Activated naive CD4-positive, alpha-beta T cell treated with anti-CD3 and anti-CD28 coated beads, Interleukin-2, amount 50 U/mL, for 24 hours (primary cell): ENCODE data around the gene SPP1.
"Not testable (repeated sequence)": the region's sequence is repeated elsewhere in the genome, so short reads cannot be mapped to it uniquely, and the experiment has no call there.

Experiments used
- H3K27ac Mint-ChIP-seq: one replicate; pipeline ENCODE4 v1.8.0; 2021; ENCODE audit warnings: mild to moderate bottlenecking, mixed read lengths
- H3K27me3 Mint-ChIP-seq: one replicate; pipeline ENCODE4 v1.8.0; 2021; ENCODE audit warnings: mixed read lengths
- H3K36me3 Mint-ChIP-seq: one replicate; pipeline ENCODE4 v1.8.0; 2021; ENCODE audit warnings: mixed read lengths
- H3K4me1 Mint-ChIP-seq: one replicate; pipeline ENCODE4 v1.8.0; 2021; ENCODE audit warnings: mixed read lengths
- H3K4me3 Mint-ChIP-seq: one replicate; pipeline ENCODE4 v1.8.0; 2021; ENCODE audit warnings: mild to moderate bottlenecking, mixed read lengths
- H3K9me3 Mint-ChIP-seq: one replicate; pipeline ENCODE4 v1.8.0; 2021; ENCODE audit warnings: mixed read lengths

Gene SPP1

GRCh38 chr4:87973283-87974169 is 2.0 kb upstream of the SPP1 start:
- Mint-ChIP-seq H3K36me3 (no peaks in the 10 kb centered on the region), H3K4me3 (no peak overlapping the region), H3K27ac (no peak overlapping the region), H3K27me3 (peaks cover 25% of the 10 kb centered on the region), H3K9me3 (no peaks in the 10 kb centered on the region), H3K4me1 (peaks cover 7% of the 10 kb centered on the region)

DNA sequence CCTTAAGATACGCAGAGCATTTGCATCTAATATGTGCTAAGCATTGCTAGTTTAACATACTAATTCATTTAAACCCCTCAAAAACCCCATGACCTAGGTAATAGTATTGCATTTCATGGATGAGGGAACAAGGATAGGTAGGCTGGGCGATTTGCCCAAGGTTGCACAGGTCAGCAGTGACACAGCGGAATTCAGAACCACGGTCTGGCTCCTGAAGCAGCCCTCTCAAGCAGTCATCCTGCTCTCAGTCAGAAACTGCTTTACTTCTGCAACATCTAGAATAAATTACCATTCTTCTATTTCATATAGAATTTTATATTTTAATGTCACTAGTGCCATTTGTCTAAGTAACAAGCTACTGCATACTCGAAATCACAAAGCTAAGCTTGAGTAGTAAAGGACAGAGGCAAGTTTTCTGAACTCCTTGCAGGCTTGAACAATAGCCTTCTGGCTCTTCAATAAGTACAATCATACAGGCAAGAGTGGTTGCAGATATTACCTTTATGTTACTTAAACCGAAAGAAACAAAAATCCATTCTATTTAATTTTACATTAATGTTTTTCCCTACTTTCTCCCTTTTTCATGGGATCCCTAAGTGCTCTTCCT is 555 bp upstream of the SPP1 start:
- H3K36me3 Mint-ChIP-seq = no peaks in the 10 kb centered on the region
- H3K9me3 Mint-ChIP-seq = no peaks in the 10 kb centered on the region
- no peak overlapping the region for H3K4me3 Mint-ChIP-seq
- H3K4me1 Mint-ChIP-seq = peaks cover 7% of the 10 kb centered on the region
- H3K27me3 Mint-ChIP-seq = peaks cover 27% of the 10 kb centered on the region
- no peak overlapping the region for H3K27ac Mint-ChIP-seq

GRCh38 chr4:87977521-87978278 is 2.2 kb downstream of the SPP1 start:
- peaks cover 22% of the 10 kb centered on the region for H3K27me3 Mint-ChIP-seq
- H3K27ac Mint-ChIP-seq = no peak overlapping the region
- no peaks in the 10 kb centered on the region for H3K36me3 Mint-ChIP-seq
- H3K4me3 Mint-ChIP-seq = no peak overlapping the region
- peaks cover 7% of the 10 kb centered on the region for H3K4me1 Mint-ChIP-seq
- no peaks in the 10 kb centered on the region for H3K9me3 Mint-ChIP-seq

DNA sequence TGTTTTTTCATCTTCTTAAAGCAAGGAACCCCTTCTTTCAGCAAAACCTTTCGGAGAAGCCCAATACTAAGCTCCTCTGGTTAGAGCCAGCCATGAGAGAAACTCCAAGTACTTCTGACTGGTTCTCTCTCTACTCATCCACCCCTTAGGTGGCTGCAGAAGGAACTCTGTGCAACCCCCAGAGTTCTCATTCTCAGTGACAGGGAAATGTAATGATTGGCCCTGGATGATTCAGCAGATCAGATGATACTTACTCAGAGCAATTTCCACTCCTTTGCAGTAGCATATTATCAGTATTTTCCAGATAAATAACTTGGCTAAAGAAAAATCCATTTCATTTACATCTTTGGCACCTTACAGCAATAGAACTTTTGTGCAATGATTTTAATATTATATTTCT is 3.2 kb downstream of the SPP1 start:
- Mint-ChIP-seq H3K9me3 (no peaks in the 10 kb centered on the region), H3K27me3 (peaks cover 18% of the 10 kb centered on the region), H3K36me3 (no peaks in the 10 kb centered on the region), H3K4me3 (no peak overlapping the region), H3K4me1 (peaks cover 7% of the 10 kb centered on the region), H3K27ac (no peak overlapping the region)

DNA sequence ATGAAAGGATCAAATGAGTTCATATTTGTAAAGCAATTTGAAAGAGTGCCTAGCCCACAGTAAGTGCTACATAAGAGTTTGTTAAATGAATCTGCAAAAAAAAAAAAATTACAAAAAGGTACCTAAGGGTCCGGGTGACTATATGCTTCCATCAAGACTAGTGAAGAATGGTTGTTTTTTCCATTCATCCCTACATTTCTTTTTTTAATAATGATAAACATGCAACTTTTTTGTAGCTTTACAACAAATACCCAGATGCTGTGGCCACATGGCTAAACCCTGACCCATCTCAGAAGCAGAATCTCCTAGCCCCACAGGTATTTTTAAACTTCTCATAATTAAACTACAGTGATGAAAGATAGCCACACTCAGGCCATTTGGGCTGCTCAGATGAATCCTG is 4.3 kb downstream of the SPP1 start:
- Mint-ChIP-seq H3K4me3 (no peak overlapping the region), H3K27ac (no peak overlapping the region), H3K9me3 (no peaks in the 10 kb centered on the region), H3K36me3 (no peaks in the 10 kb centered on the region), H3K27me3 (peaks cover 15% of the 10 kb centered on the region), H3K4me1 (peaks cover 7% of the 10 kb centered on the region)

DNA sequence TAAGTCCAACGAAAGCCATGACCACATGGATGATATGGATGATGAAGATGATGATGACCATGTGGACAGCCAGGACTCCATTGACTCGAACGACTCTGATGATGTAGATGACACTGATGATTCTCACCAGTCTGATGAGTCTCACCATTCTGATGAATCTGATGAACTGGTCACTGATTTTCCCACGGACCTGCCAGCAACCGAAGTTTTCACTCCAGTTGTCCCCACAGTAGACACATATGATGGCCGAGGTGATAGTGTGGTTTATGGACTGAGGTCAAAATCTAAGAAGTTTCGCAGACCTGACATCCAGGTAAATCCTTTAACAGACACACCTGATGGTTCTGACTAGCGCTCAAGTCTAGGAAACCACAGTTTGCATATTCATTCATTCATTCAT is 6.0 kb downstream of the SPP1 start:
- Mint-ChIP-seq H3K4me3 (no peak overlapping the region), H3K4me1 (no peaks in the 10 kb centered on the region), H3K27ac (no peak overlapping the region), H3K27me3 (peaks cover 15% of the 10 kb centered on the region), H3K9me3 (no peaks in the 10 kb centered on the region), H3K36me3 (no peaks in the 10 kb centered on the region)

- Mint-ChIP-seq H3K36me3 (no peaks in the 10 kb centered on the region), H3K9me3 (no peaks in the 10 kb centered on the region), H3K4me1 (no peaks in the 10 kb centered on the region), H3K27me3 (peaks cover 15% of the 10 kb centered on the region), H3K4me3 (no peak overlapping the region), H3K27ac (no peak overlapping the region)
Observed at GRCh38 chr4:87982036-87982435, 6.5 kb downstream of the SPP1 start.

- H3K4me3 Mint-ChIP-seq = no peak overlapping the region
- no peak overlapping the region for H3K27ac Mint-ChIP-seq
- H3K9me3 Mint-ChIP-seq = no peaks in the 10 kb centered on the region
- H3K36me3 Mint-ChIP-seq = no peaks in the 10 kb centered on the region
- no peaks in the 10 kb centered on the region for H3K4me1 Mint-ChIP-seq
- H3K27me3 Mint-ChIP-seq = peaks cover 17% of the 10 kb centered on the region
Observed at GRCh38 chr4:87982446-87983010, 7.0 kb downstream of the SPP1 start.

DNA sequence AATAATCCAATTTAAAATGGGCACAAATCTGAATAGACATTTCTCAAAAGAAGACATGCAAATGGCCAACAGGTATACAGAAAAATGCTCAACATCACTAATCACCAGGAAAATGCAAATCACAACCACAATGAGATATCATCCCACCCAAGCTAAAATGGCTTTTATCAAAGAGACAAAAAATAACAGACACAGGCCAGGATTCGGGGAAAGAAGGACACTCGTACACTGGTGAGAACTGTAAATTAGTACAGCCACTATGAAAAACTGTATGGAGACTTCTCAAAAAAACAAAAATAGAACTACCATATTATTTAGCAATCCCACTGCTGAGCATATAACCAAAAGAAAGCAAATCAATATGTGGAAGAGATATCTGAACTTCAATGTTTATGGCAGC is 8.5 kb downstream of the SPP1 start:
- Mint-ChIP-seq H3K27ac (no peak overlapping the region), H3K27me3 (peaks cover 16% of the 10 kb centered on the region)

GRCh38 chr4:87985097-87985886 is 9.8 kb downstream of the SPP1 start:
- Mint-ChIP-seq H3K4me1 (no peaks in the 10 kb centered on the region), H3K36me3 (no peaks in the 10 kb centered on the region), H3K4me3 (no peak overlapping the region), H3K27me3 (peaks cover 13% of the 10 kb centered on the region), H3K9me3 (no peaks in the 10 kb centered on the region), H3K27ac (no peak overlapping the region)

More for the DNA sequence above, 8.5 kb downstream of the SPP1 start:
- Mint-ChIP-seq H3K4me1 (no peaks in the 10 kb centered on the region), H3K9me3 (no peaks in the 10 kb centered on the region), H3K36me3 (no peaks in the 10 kb centered on the region), H3K4me3 (no peak overlapping the region)

GRCh38 chr4:87985887-87986200 is 10.3 kb downstream of the SPP1 start:
- Mint-ChIP-seq H3K9me3 (no peaks in the 10 kb centered on the region), H3K36me3 (no peaks in the 10 kb centered on the region), H3K4me3 (no peak overlapping the region), H3K4me1 (no peaks in the 10 kb centered on the region), H3K27ac (no peak overlapping the region), H3K27me3 (peaks cover 14% of the 10 kb centered on the region)

DNA sequence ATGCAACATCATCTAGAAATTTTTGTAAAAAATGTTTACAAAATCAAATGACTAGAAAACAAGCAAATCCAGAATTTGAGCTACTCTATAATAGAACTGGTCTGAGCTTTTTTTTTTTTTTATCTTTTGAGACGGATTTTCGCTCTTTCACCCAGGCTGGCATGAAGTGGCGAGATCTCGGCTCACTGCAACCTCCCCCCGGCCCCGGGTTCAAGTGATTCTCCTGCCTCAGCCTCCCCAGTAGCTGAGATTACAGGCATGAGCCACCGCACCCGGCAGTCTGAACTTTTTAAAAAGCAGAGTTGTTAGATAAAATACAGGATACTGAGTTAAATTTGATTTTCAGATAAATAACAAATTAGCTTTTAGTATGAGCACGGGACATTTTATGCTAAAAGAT is 11.0 kb downstream of the SPP1 start:
- Mint-ChIP-seq H3K27ac (no peak overlapping the region), H3K4me1 (no peaks in the 10 kb centered on the region), H3K36me3 (no peaks in the 10 kb centered on the region), H3K4me3 (no peak overlapping the region), H3K9me3 (no peaks in the 10 kb centered on the region), H3K27me3 (peaks cover 14% of the 10 kb centered on the region)

DNA sequence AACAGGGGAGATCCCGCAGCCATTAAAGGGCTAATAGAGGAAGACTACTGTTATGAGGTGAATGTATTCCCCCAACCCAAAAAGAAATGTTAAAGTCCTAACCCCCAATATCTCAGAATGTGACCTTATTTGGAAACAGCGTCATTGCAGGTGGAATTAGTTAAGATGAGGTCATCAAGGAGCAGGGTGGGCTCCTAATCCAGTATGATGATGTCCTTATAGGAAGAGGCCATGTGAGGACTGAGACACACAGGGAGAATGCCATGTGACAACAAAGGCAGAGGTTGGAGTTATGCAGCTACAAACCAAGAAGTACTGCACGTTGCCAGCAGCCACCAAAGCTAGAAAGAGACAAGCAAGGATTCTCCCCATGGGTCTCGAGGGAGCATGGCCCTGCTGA is 14.3 kb downstream of the SPP1 start:
- Mint-ChIP-seq H3K4me1 (no peaks in the 10 kb centered on the region), H3K27ac (no peak overlapping the region), H3K9me3 (no peaks in the 10 kb centered on the region), H3K36me3 (no peaks in the 10 kb centered on the region), H3K27me3 (peaks cover 9% of the 10 kb centered on the region), H3K4me3 (no peak overlapping the region)

GRCh38 chr4:87995435-87995834 is 19.9 kb downstream of the SPP1 start:
- Mint-ChIP-seq H3K36me3 (no peaks in the 10 kb centered on the region), H3K27ac (no peak overlapping the region)

DNA sequence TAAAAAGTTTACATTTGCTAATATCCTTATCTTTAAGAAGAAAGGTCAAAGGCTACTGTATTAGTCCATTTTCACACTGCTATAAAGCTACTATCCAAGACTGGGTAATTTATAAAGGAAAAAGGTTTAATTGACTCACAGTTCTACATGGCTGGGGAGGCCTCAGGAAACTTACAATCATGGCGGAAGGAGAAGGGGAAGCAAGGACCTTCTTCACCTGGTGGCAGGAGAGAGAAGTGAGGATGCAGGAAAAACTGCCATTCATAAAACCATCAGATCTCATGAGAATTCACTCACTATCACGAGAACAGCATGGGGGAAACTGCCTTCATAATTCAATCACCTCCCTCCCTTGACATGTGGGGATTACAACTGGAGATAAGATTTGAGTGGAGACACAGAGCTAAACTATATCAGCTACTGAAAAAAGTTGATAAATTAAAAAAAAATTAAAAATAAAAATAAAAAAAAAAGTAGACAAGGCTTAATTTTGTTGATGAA is 23.7 kb downstream of the SPP1 start:
- not testable (repeated sequence) for H3K4me3 Mint-ChIP-seq, H3K36me3 Mint-ChIP-seq, H3K27me3 Mint-ChIP-seq, H3K4me1 Mint-ChIP-seq, H3K27ac Mint-ChIP-seq, H3K9me3 Mint-ChIP-seq

More at GRCh38 chr4:87995435-87995834, 19.9 kb downstream of the SPP1 start:
- Mint-ChIP-seq H3K9me3 (no peaks in the 10 kb centered on the region), H3K4me1 (no peaks in the 10 kb centered on the region), H3K27me3 (peaks cover 5% of the 10 kb centered on the region), H3K4me3 (no peak overlapping the region)
